ENCODE data around the gene OMP. TPM values are rescaled to one million over a fixed set of nuclear protein-coding genes. Genes with fewer than 3 reads are reported as not detected.

Gene OMP
- total and polyA plus RNA-seq, 2 of the 13 experiments (the other 11 are each of a cell fraction or from before 2014, with no cell fraction given), result not detected

DNA sequence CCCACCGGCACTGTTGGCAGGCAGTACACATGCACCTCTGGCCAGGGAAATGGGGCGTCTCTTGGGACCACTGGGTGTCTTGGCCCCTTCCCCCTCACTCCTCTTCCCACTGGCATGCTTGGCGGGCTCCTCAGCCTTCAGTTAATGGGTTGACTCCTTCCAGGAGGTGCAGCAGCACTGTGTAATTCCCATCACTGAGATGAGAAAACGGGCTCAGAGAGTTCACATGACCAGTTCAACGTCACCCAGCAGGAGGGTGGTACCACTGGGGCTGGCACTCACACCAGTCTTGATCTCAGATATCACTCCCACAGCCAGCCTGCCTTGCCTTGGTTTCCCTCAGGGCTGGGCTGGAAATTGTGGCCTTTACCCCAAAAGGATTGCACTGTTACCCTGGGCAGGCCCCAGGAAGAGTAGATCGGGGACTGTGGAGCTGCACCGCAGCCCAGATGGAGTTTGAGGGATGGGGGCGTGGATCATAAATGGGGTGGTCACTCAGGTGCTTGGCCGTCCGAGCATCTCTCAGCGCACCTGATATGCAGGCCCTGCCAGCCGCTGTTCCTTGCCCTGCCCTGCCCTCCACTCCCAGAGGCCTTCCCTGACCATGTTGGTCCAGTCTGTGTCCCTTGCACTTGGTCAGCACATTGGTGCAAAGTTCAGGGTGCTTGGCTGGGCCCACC lies 18.9 kb upstream of the OMP start:
- no peak for DNase-seq (ENCODE audit: low spot score)
- intact Hi-C loops (cut with micrococcal nuclease; ENCODE audit: unreplicated experiment), result no loop called here
- TF ChIP-seq HNF4A (CRISPR knock-in tag; IDR thresholded peaks at IDR 0.05), result peak; percentile 28; the same call in 1 of the 2 replicates
- TF ChIP-seq, protein P1, sequence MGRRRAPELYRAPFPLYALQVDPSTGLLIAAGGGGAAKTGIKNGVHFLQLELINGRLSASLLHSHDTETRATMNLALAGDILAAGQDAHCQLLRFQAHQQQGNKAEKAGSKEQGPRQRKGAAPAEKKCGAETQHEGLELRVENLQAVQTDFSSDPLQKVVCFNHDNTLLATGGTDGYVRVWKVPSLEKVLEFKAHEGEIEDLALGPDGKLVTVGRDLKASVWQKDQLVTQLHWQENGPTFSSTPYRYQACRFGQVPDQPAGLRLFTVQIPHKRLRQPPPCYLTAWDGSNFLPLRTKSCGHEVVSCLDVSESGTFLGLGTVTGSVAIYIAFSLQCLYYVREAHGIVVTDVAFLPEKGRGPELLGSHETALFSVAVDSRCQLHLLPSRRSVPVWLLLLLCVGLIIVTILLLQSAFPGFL (CRISPR knock-in tag; IDR thresholded peaks at IDR 0.05), result no peak

DNA sequence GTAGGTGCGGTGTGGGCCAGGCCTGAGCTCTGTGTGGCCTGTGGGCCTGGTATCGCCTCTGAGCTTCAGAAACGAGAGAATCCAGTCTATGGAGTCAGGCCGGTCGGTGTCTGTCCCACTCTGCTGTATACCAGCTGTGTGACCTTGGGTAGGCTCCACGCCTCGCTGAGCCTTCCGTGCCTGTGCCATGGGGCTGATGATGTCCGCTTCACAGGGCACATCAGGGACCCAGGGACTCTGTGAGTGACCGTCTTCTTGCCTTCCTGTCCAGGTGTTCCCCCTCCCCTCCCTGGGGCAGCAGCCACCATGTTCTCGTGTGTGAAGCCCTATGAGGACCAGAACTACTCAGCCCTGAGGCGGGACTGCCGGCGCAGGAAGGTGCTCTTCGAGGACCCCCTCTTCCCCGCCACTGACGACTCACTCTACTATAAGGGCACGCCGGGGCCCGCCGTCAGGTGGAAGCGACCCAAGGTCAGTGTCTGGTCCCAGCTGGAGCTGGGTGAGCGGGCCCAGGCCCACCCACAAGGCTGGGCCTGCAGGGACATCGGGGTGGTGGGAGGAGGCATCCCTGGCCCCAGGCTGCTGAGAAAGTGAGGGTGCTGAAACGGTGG lies 18.0 kb upstream of the OMP start:
- Histone ChIP-seq H3K27me3 (ENCODE audit: control insufficient read depth in 1 of 2, insufficient read depth in 2 of 2, low read length in 2 of 2) (peaks cover 5 to 8% of the 10 kb centered on the region in 2 experiments; a peak in 2 of 5 replicates), H3K27ac (ENCODE audit: extremely low read length, insufficient read depth, low read length) (no peak overlapping the region), H3K4me2 (ENCODE audit: low read depth, low read length) (no peak overlapping the region), H3K79me2 (ENCODE audit: insufficient read depth, low read length) (no peaks in the 10 kb centered on the region), H3K4me1 (ENCODE audit: insufficient read depth, low read length) (peaks cover 58% of the 10 kb centered on the region), H3K4me3 (replicated peaks in 1 of 3; ENCODE audit: insufficient read depth in 1 of 3, low read depth in 2 of 3, low read length in 3 of 3) (no peak overlapping the region), H3K9ac (ENCODE audit: insufficient read depth, low read depth, low read length) (no peak overlapping the region), H2AFZ (ENCODE audit: low read length) (no peak overlapping the region), H3K36me3 (replicated peaks in 1 of 2; ENCODE audit: control insufficient read depth in 1 of 2, insufficient read depth in 2 of 2, low read length in 2 of 2) (no peaks in the 10 kb centered on the region), H4K20me1 (ENCODE audit: insufficient read depth, low read length) (no peaks in the 10 kb centered on the region), H3K9me3 (ENCODE audit: low read length) (no peaks in the 10 kb centered on the region)
- no peak for TF ChIP-seq ZNF567 (CRISPR knock-in tag; IDR thresholded peaks at IDR 0.05; ENCODE audit: borderline replicate concordance)
- no peak for TF ChIP-seq MYNN (CRISPR knock-in tag; IDR thresholded peaks at IDR 0.05; ENCODE audit: low read depth)
- no peak for TF ChIP-seq HOXA5 (CRISPR knock-in tag; IDR thresholded peaks at IDR 0.05)
- TF ChIP-seq, protein P2, sequence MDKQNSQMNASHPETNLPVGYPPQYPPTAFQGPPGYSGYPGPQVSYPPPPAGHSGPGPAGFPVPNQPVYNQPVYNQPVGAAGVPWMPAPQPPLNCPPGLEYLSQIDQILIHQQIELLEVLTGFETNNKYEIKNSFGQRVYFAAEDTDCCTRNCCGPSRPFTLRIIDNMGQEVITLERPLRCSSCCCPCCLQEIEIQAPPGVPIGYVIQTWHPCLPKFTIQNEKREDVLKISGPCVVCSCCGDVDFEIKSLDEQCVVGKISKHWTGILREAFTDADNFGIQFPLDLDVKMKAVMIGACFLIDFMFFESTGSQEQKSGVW (CRISPR knock-in tag; IDR thresholded peaks at IDR 0.05; ENCODE audit: borderline replicate concordance), result no peak
- peak; percentile 75; the same call in 1 of the 2 replicates for TF ChIP-seq ZNF768 (CRISPR knock-in tag; IDR thresholded peaks at IDR 0.05)
- TF ChIP-seq CBX1 (IDR thresholded peaks at IDR 0.05; ENCODE audit: low read depth), result no peak
- no peak for TF ChIP-seq HNF4A (CRISPR knock-in tag; IDR thresholded peaks at IDR 0.05)
- no peak for DNase-seq (ENCODE audit: low spot score)
- CTCF ChIA-PET (ENCODE audit: low intra/inter-chr PET ratio, low total read pairs), result no interaction called here
- no TSS peak for BruUV-seq (replicated peaks)
- POLR2A ChIA-PET, result no interaction called here
- FAIRE-seq, result no peak
- ATAC-seq, result no peak
- intact Hi-C loops (cut with micrococcal nuclease; ENCODE audit: unreplicated experiment), result no loop called here
- in situ Hi-C loops (cut with HindIII; ENCODE audit: extremely low pct_ligation_motif_present, low pct_unique_long_range_greater_than_20kb), result no loop called here
- WGBS (ENCODE audit: low lambda C conversion rate), result 73% methylated on average over 21 of the region's 25 CpGs

More for the DNA sequence above, 18.9 kb upstream of the OMP start:
- Histone ChIP-seq H3K4me3 (replicated peaks in 1 of 3; ENCODE audit: insufficient read depth in 1 of 3, low read depth in 2 of 3, low read length in 3 of 3) (no peak overlapping the region), H3K36me3 (replicated peaks in 1 of 2; ENCODE audit: control insufficient read depth in 1 of 2, insufficient read depth in 2 of 2, low read length in 2 of 2) (no peaks in the 10 kb centered on the region), H3K27me3 (ENCODE audit: control insufficient read depth in 1 of 2, insufficient read depth in 2 of 2, low read length in 2 of 2) (peaks cover 5 to 8% of the 10 kb centered on the region in 2 experiments; a peak in 2 of 5 replicates), H3K9ac (ENCODE audit: insufficient read depth, low read depth, low read length) (no peak overlapping the region), H4K20me1 (ENCODE audit: insufficient read depth, low read length) (no peaks in the 10 kb centered on the region), H2AFZ (ENCODE audit: low read length) (no peak overlapping the region), H3K79me2 (ENCODE audit: insufficient read depth, low read length) (no peaks in the 10 kb centered on the region), H3K4me2 (ENCODE audit: low read depth, low read length) (no peak overlapping the region), H3K9me3 (ENCODE audit: low read length) (no peaks in the 10 kb centered on the region), H3K4me1 (ENCODE audit: insufficient read depth, low read length) (peaks cover 58% of the 10 kb centered on the region), H3K27ac (ENCODE audit: extremely low read length, insufficient read depth, low read length) (no peak overlapping the region)
- 58% methylated on average over 5 of the region's 12 CpGs for WGBS (ENCODE audit: low lambda C conversion rate)
- ChIA-PET CTCF (ENCODE audit: low intra/inter-chr PET ratio, low total read pairs) (no interaction called here), POLR2A (no interaction called here)
- in situ Hi-C loops (cut with HindIII; ENCODE audit: extremely low pct_ligation_motif_present, low pct_unique_long_range_greater_than_20kb), result no loop called here
- FAIRE-seq (no peak), ATAC-seq (no peak)
- no TSS peak for BruUV-seq (replicated peaks)

Data from HepG2 (cell line).